HL-60 (cell line): ENCODE data around the gene CFAP43.

Experiments
- DNase-seq, 2 experiments: peaks; one replicate each; pipeline ENCODE4 v3.0.0-alpha.2; 2010 to 2020; ENCODE audit warnings: low read depth in 1 of 2, low spot score in 1 of 2
- H3K27ac ChIP-seq: fragments of 250-450 bp; sonication (Bioruptor Pico); replicated peaks from 2 replicates; pipeline ENCODE4 v1.5.1; 2020; ENCODE audit warnings: mild to moderate bottlenecking, moderate library complexity
- H3K27me3 ChIP-seq: fragments of 250-450 bp; sonication (Bioruptor Pico); 2 replicates; pipeline ENCODE4 v1.5.1; 2021; ENCODE audit warnings: mild to moderate bottlenecking, moderate library complexity; ENCODE audit not compliant: insufficient read depth, poor library complexity, severe bottlenecking
- H3K4me3 ChIP-seq: replicated peaks from 2 replicates; pipeline ENCODE4 v1.5.1; 2011; ENCODE audit warnings: mild to moderate bottlenecking, control low read depth, low read length; ENCODE audit not compliant: insufficient read depth
- CTCF ChIP-seq: IDR thresholded peaks from one replicate; pipeline ENCODE4 v1.5.1; 2011; ENCODE audit warnings: low read length, control low read depth, inconsistent platforms; ENCODE audit not compliant: insufficient read depth
- GABPA ChIP-seq: IDR thresholded peaks from 2 replicates; pipeline ENCODE4 v1.6.1; 2012; ENCODE audit warnings: low read depth
- POLR2AphosphoS5 ChIP-seq: IDR thresholded peaks from 2 replicates; pipeline ENCODE4 v1.6.1; 2012; ENCODE audit warnings: low read depth
- REST ChIP-seq: IDR thresholded peaks from 2 replicates; pipeline ENCODE4 v1.6.1; 2012; ENCODE audit warnings: low read depth; ENCODE audit not compliant: insufficient replicate concordance
- SPI1 ChIP-seq: IDR thresholded peaks from 2 replicates; pipeline ENCODE4 v1.6.1; 2012; ENCODE audit warnings: low read depth, mild to moderate bottlenecking, borderline replicate concordance

CFAP43 gene

GRCh38 chr10:104260775-104261115 is 28.6 kb upstream of the CFAP43 start:
- Histone ChIP-seq H3K4me3 (no peak overlapping the region), H3K27me3 (no peaks in the 10 kb centered on the region), H3K27ac (no peak overlapping the region)
- no peak for DNase-seq
- TF ChIP-seq CTCF (no peak), GABPA (no peak), POLR2AphosphoS5 (no peak), SPI1 (no peak), REST (no peak)

GRCh38 chr10:104259999-104260774 is 28.0 kb upstream of the CFAP43 start:
- DNase-seq, result no peak
- Histone ChIP-seq H3K27ac (no peak overlapping the region), H3K4me3 (no peak overlapping the region)

More at GRCh38 chr10:104259999-104260774, 28.0 kb upstream of the CFAP43 start:
- TF ChIP-seq POLR2AphosphoS5 (no peak), GABPA (no peak), SPI1 (no peak), CTCF (no peak), REST (no peak)
- no peaks in the 10 kb centered on the region for H3K27me3 ChIP-seq
